Measurements from ENCODE around the gene ACSM2A.
"Not testable (repeated sequence)": the region's sequence is repeated elsewhere in the genome, so short reads cannot be mapped to it uniquely, and the experiment has no call there.

- TF ChIP-seq CTCF, POLR2A (IDR thresholded peaks at IDR 0.05): not testable (repeated sequence)
These were observed 17.6 kb downstream of the ACSM2A start for GRCh38 chr16:20468954-20469353.
